SK-MEL-5 (cell line): ENCODE measurements around the gene LRRC14B. TPM values are rescaled to one million over a fixed set of nuclear protein-coding genes. Genes with fewer than 3 reads are reported as not detected.
"Not testable (repeated sequence)": the region's sequence is repeated elsewhere in the genome, so short reads cannot be mapped to it uniquely, and the experiment has no call there.

ENCODE experiments used
- DNase-seq: peaks from one replicate; pipeline ENCODE4 v3.0.0-alpha.2; 2016; ENCODE audit warnings: low read depth, low spot score
- in situ Hi-C: cut with HindIII; loops from 2 replicates; pipeline ENCODE4 v1.10.0; 2016; ENCODE audit warnings: low sequenced_read_pairs, high pct_unique_total_duplicates, low pct_unique_long_range_greater_than_20kb
- small RNA-seq, 2 experiments: library from RNA; depleted of rRNA; stranded (forward); fragments of <200 nt; gene quantifications; one replicate each; pipeline ENCODE3, GENCODE V24; 2014
- total RNA-seq: library from RNA; depleted of rRNA; stranded (reverse); fragments of >200 nt; shearing (Covaris generic); gene quantifications from 2 replicates; pipeline ENCODE4 v1.2.3, GENCODE V29; 2014; rRNA removed

Gene LRRC14B
- total RNA-seq, 1 experiment from 2014 or later = not detected

DNA sequence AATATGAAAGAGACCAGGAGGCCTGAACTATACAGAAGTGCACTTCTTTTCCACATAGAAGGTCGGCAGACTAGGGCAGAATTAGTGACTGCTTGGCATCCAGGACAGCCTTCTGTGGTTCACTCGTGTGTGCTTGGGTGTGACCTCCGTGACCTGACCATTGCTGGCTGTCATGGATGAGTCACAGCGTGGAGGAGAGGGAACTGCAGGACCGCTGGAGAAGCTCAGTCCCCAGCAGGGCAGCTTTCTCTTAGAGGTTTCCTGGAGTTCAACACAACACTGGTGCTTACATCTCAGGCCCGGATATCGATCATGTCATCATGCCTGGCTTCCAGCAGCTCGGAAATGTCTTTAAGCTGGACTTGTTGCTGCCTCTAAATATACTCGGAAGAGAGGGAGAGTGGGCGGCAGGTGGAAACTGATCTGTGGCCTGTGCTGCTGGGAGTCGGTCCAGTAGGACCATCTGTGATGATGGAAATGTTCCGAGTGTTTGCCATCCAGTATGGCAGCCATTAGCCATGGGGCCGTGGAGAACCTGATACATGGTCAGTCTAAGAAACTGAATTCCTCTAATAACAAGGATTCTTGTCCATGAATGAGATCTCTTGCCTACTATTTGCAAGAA is 49.9 kb downstream of the LRRC14B start:
- not testable (repeated sequence) for DNase-seq

DNA sequence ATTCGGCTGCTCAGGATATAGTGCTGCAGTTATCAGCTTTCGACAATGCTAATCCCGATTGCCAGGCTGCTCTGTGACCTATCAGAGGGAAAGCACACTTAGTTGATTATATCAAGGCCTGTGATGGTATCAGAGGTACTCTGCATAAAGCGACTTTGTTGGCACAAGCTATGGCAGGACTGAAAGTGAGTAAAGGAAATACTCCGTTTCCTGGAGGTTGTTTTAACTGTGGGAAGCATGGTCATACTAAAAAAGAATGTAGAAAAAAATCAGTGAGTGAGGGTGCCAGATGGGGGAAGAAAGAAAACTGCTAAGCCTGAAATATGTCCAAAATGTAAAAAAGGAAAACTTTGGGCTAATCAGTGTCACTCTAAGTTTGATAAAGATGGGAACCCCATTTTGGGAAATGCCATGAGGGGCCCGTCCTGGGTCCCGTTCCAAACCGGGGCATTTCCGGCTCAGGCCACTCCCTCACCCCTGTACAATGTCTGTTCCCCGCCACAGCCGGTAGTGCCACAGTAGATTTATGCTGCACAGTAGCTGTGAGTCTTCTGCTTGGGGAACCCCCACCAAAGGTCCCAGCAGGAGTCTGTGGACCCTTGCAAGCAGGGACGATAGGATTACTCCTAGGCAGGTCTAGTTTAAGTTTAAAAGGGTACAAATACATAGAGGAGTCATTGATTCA is 52.5 kb downstream of the LRRC14B start:
- DNase-seq, in situ Hi-C loops: not testable (repeated sequence)

More for the DNA sequence above, 49.9 kb downstream of the LRRC14B start:
- in situ Hi-C loops = not testable (repeated sequence)

DNA sequence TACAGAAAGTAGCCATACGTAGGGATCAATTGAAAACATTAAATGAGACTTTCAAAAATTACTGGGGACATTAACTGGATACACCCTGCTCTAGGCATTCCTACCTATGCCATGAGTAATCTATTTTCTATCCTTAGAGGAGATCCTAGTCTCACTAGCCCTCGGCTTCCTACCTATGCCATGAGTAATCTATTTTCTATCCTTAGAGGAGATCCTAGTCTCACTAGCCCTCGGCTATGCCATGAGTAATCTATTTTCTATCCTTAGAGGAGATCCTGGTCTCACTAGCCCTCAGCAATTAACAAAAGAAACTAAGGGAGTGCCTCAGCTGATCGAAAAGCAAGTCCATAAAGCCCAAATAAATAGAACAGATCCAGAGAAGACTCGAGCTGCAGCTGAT is 54.4 kb downstream of the LRRC14B start:
- DNase-seq, in situ Hi-C loops: not testable (repeated sequence)

Small RNA genes lying within 50 kb of the gene (small RNA-seq; reads per million reads assigned to genes)
- 0 reads per million in 2 experiments for gene RF00019

Other genes starting within 250 kb of the LRRC14B start
- gene PLEKHG4B, start 99.3 kb upstream of the LRRC14B start, total RNA-seq = 0.53 and 1.8 TPM in 2 replicates
- gene CCDC127, start 26.7 kb downstream of the LRRC14B start, total RNA-seq = 7.4 and 9.9 TPM in 2 replicates
- 129 and 140 TPM in 2 replicates for gene SDHA, start 26.8 kb downstream of the LRRC14B start, total RNA-seq
- 387 and 420 TPM in 2 replicates for gene PDCD6, start 80.2 kb downstream of the LRRC14B start, total RNA-seq
- 20.0 and 21.4 TPM in 2 replicates for gene AHRR, start 130.2 kb downstream of the LRRC14B start, total RNA-seq